Astrocyte (in vitro differentiated cells and primary cell): ENCODE results near the gene CIB4. TPM values are rescaled to one million over a fixed set of nuclear protein-coding genes. Genes with fewer than 3 reads are reported as not detected.

Experiments used
- DNase-seq: peaks from one replicate; pipeline ENCODE4 v3.0.0-alpha.2; 2010; ENCODE audit warnings: low read depth
- FAIRE-seq: peaks from 2 replicates; lab custom pipeline; 2011; peaks lifted over from hg19 to GRCh38; lab: Jason Lieb, UNC
- H2AFZ ChIP-seq: 2 replicates; pipeline ENCODE4 v1.6.0; 2012; ENCODE audit warnings: low read depth, low read length, inconsistent platforms
- H3K27ac ChIP-seq: 2 replicates; pipeline ENCODE4 v1.5.1; 2011; ENCODE audit warnings: low read depth, low read length, inconsistent platforms
- H3K27me3 ChIP-seq: 2 replicates; pipeline ENCODE4 v1.6.0; 2011; ENCODE audit warnings: low read length, inconsistent platforms; ENCODE audit not compliant: insufficient read depth
- H3K36me3 ChIP-seq: 2 replicates; pipeline ENCODE4 v1.5.1; 2011; ENCODE audit warnings: low read length, inconsistent platforms; ENCODE audit not compliant: insufficient read depth
- H3K4me1 ChIP-seq: 2 replicates; pipeline ENCODE4 v1.5.1; 2011; ENCODE audit warnings: low read length, inconsistent platforms; ENCODE audit not compliant: insufficient read depth
- H3K4me2 ChIP-seq: 2 replicates; pipeline ENCODE4 v1.6.0; 2012; ENCODE audit warnings: low read length, inconsistent platforms
- H3K4me3 ChIP-seq: 2 replicates; pipeline ENCODE4 v1.5.1; 2011; ENCODE audit warnings: low read depth, mild to moderate bottlenecking, low read length, inconsistent platforms; ENCODE audit not compliant: insufficient read depth
- H3K79me2 ChIP-seq: 2 replicates; pipeline ENCODE4 v1.6.0; 2012; ENCODE audit warnings: mild to moderate bottlenecking, low read length, inconsistent platforms; ENCODE audit not compliant: insufficient read depth
- H3K9ac ChIP-seq: 2 replicates; pipeline ENCODE4 v1.6.0; 2012; ENCODE audit warnings: mild to moderate bottlenecking, low read length, inconsistent platforms
- H3K9me3 ChIP-seq: 2 replicates; pipeline ENCODE4 v1.5.1; 2012; ENCODE audit warnings: low read depth, mild to moderate bottlenecking, low read length, inconsistent platforms; ENCODE audit not compliant: insufficient read depth
- H4K20me1 ChIP-seq: 2 replicates; pipeline ENCODE4 v1.6.0; 2012; ENCODE audit warnings: low read length, inconsistent platforms; ENCODE audit not compliant: insufficient read depth
- H3K27ac Mint-ChIP-seq: one replicate; pipeline ENCODE4 v1.8.0; 2021; ENCODE audit warnings: mild to moderate bottlenecking, mixed read lengths; ENCODE audit not compliant: unreplicated experiment
- H3K27me3 Mint-ChIP-seq: one replicate; pipeline ENCODE4 v1.8.0; 2021; ENCODE audit warnings: low read depth, mixed read lengths; ENCODE audit not compliant: unreplicated experiment
- H3K36me3 Mint-ChIP-seq: one replicate; pipeline ENCODE4 v1.8.0; 2021; ENCODE audit warnings: low read depth, mixed read lengths; ENCODE audit not compliant: unreplicated experiment
- H3K4me1 Mint-ChIP-seq: one replicate; pipeline ENCODE4 v1.8.0; 2021; ENCODE audit warnings: low read depth, mixed read lengths; ENCODE audit not compliant: unreplicated experiment
- H3K4me3 Mint-ChIP-seq: one replicate; pipeline ENCODE4 v1.8.0; 2021; ENCODE audit warnings: mild to moderate bottlenecking, moderate library complexity, mixed read lengths; ENCODE audit not compliant: unreplicated experiment
- H3K9me3 Mint-ChIP-seq: one replicate; pipeline ENCODE4 v1.8.0; 2021; ENCODE audit warnings: mild to moderate bottlenecking, mixed read lengths; ENCODE audit not compliant: unreplicated experiment
- EZH2 ChIP-seq: IDR thresholded peaks from 2 replicates; pipeline ENCODE4 v1.6.1; 2012; ENCODE audit warnings: mild to moderate bottlenecking, low read length, inconsistent platforms; ENCODE audit not compliant: insufficient read depth
- total RNA-seq: library from RNA; stranded (reverse); gene quantifications from 2 replicates; pipeline ENCODE4 v1.2.1, GENCODE V29; 2021
- TF ChIP-seq, protein P1 (sequence below): IDR thresholded peaks from 2 replicates; pipeline ENCODE4 v1.5.1; 2011; ENCODE audit warnings: low read depth, mild to moderate bottlenecking, inconsistent platforms, low read length, moderate library complexity; ENCODE audit not compliant: insufficient read depth

The CIB4 gene
- total RNA-seq, 1 donor from 2014 or later, result not detected

DNA sequence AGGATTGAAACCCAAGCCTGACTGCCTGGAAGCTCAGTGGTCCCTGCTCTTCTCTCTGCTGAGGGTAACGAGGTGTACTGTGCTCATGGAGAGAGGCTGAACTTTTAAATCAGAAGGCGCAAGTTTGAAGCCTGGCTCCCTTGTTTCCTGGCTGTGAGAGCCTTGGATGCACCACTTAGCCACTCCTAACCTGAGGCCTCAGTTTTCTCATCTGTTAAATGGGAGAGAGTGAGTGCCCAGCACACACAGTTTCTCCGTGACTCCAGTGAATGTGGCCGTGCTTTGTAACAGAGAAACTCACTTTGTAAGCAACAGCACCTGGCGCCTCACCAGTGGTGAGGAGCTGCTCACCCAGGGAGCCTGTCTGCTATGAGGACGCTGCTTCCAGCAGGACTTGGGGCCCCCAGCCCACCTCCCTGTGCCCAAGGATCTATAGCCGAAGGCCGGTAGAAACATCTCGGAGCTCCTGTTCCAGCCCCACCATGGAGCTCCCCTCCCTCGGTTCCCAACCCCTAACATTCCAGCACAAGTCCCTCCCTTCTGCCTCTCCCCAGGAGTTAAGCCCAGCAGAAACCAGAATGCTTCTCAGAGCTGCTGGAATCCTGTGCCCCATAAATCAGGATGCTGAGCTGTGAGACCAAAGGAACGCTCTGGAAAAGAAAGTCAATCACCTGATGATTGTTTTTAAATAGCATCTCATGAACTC is 31.1 kb upstream of the CIB4 start:
- Mint-ChIP-seq H3K4me1 (peaks cover 8% of the 10 kb centered on the region), H3K4me3 (no peak overlapping the region), H3K27me3 (peaks cover 48% of the 10 kb centered on the region), H3K9me3 (peaks cover 1% of the 10 kb centered on the region), H3K36me3 (peaks cover 1% of the 10 kb centered on the region), H3K27ac (no peak overlapping the region)
- Histone ChIP-seq H3K27ac (no peak overlapping the region), H3K79me2 (no peaks in the 10 kb centered on the region), H4K20me1 (no peaks in the 10 kb centered on the region), H2AFZ (no peak overlapping the region), H3K36me3 (no peaks in the 10 kb centered on the region), H3K4me3 (no peak overlapping the region), H3K4me1 (peaks cover 12% of the 10 kb centered on the region), H3K9me3 (no peaks in the 10 kb centered on the region), H3K27me3 (peaks cover 15% of the 10 kb centered on the region), H3K9ac (no peak overlapping the region), H3K4me2 (no peak overlapping the region)
- FAIRE-seq (no peak), DNase-seq (no peak)
- TF ChIP-seq, protein P1, sequence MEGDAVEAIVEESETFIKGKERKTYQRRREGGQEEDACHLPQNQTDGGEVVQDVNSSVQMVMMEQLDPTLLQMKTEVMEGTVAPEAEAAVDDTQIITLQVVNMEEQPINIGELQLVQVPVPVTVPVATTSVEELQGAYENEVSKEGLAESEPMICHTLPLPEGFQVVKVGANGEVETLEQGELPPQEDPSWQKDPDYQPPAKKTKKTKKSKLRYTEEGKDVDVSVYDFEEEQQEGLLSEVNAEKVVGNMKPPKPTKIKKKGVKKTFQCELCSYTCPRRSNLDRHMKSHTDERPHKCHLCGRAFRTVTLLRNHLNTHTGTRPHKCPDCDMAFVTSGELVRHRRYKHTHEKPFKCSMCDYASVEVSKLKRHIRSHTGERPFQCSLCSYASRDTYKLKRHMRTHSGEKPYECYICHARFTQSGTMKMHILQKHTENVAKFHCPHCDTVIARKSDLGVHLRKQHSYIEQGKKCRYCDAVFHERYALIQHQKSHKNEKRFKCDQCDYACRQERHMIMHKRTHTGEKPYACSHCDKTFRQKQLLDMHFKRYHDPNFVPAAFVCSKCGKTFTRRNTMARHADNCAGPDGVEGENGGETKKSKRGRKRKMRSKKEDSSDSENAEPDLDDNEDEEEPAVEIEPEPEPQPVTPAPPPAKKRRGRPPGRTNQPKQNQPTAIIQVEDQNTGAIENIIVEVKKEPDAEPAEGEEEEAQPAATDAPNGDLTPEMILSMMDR, result no peak
- no peak for TF ChIP-seq EZH2

DNA sequence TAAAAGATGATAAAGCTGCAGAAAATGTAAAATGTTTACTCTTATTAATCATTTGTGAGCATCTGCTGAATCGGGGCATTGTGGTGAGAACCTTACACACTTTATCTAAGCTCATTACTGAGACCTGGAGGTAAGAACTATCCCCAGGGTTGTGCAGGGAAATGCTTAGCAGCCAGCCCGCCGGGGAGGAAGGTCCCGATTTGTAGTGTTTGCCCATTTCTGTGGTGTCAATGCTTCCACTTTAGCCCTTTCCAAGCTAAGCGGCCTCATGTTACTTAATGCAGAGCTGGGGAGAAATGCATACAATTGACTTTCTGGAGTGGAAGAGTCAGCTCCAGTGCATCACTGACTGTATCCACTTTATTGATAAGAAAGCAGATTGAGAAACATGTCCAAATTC is 30.5 kb upstream of the CIB4 start:
- H3K4me3 Mint-ChIP-seq, result no peak overlapping the region
- no peak overlapping the region for H3K4me2 ChIP-seq
- H3K4me1 Mint-ChIP-seq, result peaks cover 14% of the 10 kb centered on the region
- H3K27ac Mint-ChIP-seq, result no peak overlapping the region
- DNase-seq (no peak), FAIRE-seq (no peak)
- no peak for TF ChIP-seq EZH2
- TF ChIP-seq, protein P1, result no peak
- no peaks in the 10 kb centered on the region for H4K20me1 ChIP-seq
- no peak overlapping the region for H2AFZ ChIP-seq
- H3K9me3 ChIP-seq, result no peaks in the 10 kb centered on the region
- no peaks in the 10 kb centered on the region for H3K36me3 ChIP-seq
- H3K27me3 ChIP-seq, result peaks cover 15% of the 10 kb centered on the region
- no peak overlapping the region for H3K4me3 ChIP-seq
- H3K79me2 ChIP-seq, result no peaks in the 10 kb centered on the region
- H3K4me1 ChIP-seq, result peaks cover 12% of the 10 kb centered on the region
- peaks cover 46% of the 10 kb centered on the region for H3K27me3 Mint-ChIP-seq
- peaks cover 1% of the 10 kb centered on the region for H3K9me3 Mint-ChIP-seq
- H3K36me3 Mint-ChIP-seq, result peaks cover 1% of the 10 kb centered on the region
- H3K27ac ChIP-seq, result no peak overlapping the region
- no peak overlapping the region for H3K9ac ChIP-seq

DNA sequence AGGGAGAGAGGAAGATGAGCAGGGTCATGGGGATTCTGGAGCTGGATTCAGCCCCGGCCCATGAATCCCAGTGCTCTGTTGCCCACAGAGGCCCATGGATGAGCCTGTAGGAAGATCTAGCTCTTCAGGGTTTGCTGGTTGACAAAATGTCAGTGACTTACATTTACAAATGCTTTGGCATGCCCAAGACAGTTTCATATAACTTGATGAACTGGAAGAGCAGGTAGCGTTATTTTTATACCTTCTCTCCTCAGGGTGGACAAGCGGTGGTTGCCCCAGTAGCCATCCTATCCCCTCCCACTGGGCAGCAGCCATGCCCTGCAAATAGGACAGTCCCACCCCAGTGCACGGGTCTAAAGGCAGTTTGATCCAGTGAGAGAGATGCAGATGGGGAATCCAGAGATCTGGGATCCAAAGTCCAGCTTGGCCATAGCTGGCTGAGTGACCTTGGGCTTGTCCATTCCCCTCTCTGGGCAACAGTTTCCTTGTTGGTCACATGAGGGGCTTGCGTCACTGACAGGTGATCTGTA is 29.8 kb upstream of the CIB4 start:
- H3K27me3 ChIP-seq, result peaks cover 15% of the 10 kb centered on the region
- H3K27me3 Mint-ChIP-seq, result peaks cover 43% of the 10 kb centered on the region
- TF ChIP-seq, protein P1, result no peak
- no peak for TF ChIP-seq EZH2
- no peak overlapping the region for H3K4me2 ChIP-seq
- H3K27ac Mint-ChIP-seq, result no peak overlapping the region
- H3K4me1 ChIP-seq, result peaks cover 12% of the 10 kb centered on the region
- H4K20me1 ChIP-seq, result no peaks in the 10 kb centered on the region
- no peaks in the 10 kb centered on the region for H3K36me3 ChIP-seq
- no peak overlapping the region for H3K27ac ChIP-seq
- H3K4me3 Mint-ChIP-seq, result no peak overlapping the region
- H2AFZ ChIP-seq, result no peak overlapping the region
- no peaks in the 10 kb centered on the region for H3K9me3 ChIP-seq
- peaks cover 17% of the 10 kb centered on the region for H3K4me1 Mint-ChIP-seq
- H3K9me3 Mint-ChIP-seq, result peaks cover 1% of the 10 kb centered on the region
- no peak overlapping the region for H3K4me3 ChIP-seq
- no peak overlapping the region for H3K9ac ChIP-seq
- no peak for DNase-seq
- peaks cover 1% of the 10 kb centered on the region for H3K36me3 Mint-ChIP-seq
- no peak for FAIRE-seq
- no peaks in the 10 kb centered on the region for H3K79me2 ChIP-seq
